ENCODE data around the gene INPP5F.
A peak's percentile ranks its signal among the peaks of the same experiment; 100 is the strongest.

INPP5F gene

DNA sequence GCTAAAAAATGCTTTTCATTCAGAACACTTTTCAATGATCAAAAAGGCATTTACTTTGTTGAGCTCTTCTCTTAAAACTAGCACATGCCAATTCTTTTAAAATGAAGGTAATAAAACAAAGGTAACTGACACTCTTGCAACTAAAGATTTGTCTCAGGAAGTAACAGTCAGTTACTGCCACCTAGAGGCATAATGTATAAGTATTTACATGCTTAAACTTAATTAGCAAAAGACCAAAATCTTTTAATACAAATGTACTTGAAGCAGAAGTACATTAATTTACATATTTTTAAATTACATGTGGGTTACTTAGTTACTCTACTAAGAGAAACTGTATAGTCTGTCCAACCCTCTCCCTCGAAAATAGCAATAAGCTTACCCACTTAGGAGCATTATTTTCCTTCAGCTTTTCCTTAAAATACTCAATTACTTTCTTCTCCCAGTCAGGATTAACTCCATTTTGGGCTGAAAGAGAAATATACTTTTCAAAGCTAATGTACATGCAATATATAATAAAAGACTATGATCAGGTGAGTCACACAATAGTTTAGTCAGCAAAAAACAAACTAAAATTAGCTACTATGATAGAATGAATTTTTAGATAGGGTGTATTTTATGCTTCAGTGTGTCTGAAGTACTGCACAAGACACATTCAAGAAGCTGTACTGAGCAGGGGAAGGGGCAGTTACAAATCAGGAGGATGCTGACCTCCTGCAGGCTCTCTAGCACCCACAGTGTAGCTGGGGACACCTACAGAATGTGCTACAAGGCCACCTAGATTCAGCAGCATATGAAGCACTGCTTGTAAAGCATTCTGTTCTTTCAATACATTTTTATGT is 133.8 kb downstream of the INPP5F start:
- CTCF ChIA-PET = interaction anchor here (0.6 to 2.7 kb wide), 16 partner anchors 10 to 661 kb away, joined by 3 to 17 read pairs (median 4); partner anchors contain the start of gene MCMBP
- POLR2A ChIA-PET = interaction anchor here (1.2 to 2.8 kb wide), 2 partner anchors 13 to 134 kb away, joined by 3 to 16 read pairs; partner anchors contain the start of genes INPP5F and MCMBP
- DNase-seq (ENCODE audit: extremely low spot score) = peak; percentile 28
- no peak for TF ChIP-seq FOXK2 (IDR thresholded peaks at IDR 0.05)
- TF ChIP-seq, protein P1, sequence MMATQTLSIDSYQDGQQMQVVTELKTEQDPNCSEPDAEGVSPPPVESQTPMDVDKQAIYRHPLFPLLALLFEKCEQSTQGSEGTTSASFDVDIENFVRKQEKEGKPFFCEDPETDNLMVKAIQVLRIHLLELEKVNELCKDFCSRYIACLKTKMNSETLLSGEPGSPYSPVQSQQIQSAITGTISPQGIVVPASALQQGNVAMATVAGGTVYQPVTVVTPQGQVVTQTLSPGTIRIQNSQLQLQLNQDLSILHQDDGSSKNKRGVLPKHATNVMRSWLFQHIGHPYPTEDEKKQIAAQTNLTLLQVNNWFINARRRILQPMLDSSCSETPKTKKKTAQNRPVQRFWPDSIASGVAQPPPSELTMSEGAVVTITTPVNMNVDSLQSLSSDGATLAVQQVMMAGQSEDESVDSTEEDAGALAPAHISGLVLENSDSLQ (IDR thresholded peaks at IDR 0.05) = peak; percentile 83

DNA sequence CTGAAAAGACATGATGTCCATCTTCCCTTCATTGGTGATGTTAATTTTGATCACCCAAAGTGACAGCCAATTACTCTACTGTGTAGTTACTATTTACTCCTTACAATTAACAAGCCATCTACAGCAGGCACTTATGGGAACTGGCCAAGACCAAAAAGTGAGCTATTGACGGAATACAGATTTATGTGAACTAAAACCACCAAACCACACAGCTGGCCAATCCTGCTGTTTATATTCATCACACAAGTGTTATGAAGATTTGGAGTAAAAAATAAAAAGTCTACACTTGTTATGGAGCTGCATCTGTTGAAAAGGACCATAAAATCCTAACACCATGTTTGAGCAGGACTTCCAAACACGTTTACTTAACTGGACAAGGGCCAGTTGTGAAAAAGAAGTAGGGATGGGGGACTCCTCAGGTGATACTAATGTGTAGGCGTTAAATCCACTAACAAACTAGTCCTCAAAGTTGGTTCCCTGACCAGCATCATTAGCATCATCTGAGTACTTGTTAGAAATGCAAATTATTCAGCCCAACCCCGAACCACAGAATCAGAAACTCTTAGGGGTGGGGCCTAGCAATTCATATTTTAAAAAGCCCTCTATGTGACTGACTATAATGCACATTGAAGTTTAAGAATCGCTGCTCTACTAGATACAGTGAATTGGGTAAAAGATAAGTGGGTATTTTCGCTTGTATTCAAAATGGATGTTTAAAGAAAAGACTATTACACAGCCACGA is 135.2 kb downstream of the INPP5F start:
- ChIA-PET CTCF (interaction anchor here (2.1 to 2.7 kb wide), 3 partner anchors 12 to 174 kb away, joined by 10 to 17 read pairs (median 16); partner anchors contain the start of gene MCMBP), POLR2A (interaction anchor here (2.8 kb wide), 1 partner anchor 11 kb away, joined by 16 read pairs; the partner anchor contains the start of gene MCMBP)
- DNase-seq (ENCODE audit: extremely low spot score) = no peak
- TF ChIP-seq L3MBTL2 (conservative IDR thresholded peaks at IDR 0.05) (no peak), ZNF384 (IDR thresholded peaks at IDR 0.05) (no peak)

DNA sequence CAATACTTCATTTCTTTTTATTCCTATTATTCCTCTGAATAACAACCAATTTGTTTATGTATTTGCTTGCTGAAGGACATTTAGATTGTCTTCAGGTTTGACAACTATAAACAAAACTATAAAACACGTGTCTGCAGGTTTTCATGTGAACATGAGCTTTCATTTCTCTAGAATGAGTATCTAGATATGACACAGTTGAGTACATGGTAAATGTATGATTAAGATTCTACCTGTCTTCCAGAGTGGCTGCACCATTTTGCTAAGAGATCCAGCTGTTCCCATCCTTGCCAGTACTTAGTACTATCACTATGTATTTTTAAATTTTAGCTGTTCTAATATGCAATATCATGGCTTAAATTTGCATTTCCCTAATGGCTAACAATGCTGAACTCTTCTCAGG is 136.7 kb downstream of the INPP5F start:
- ChIA-PET CTCF (no interaction called here), POLR2A (interaction anchor here (0.7 to 1.8 kb wide), 3 partner anchors 9 to 211 kb away, joined by 3 to 6 read pairs (median 6); partner anchors contain the start of genes BAG3 and MCMBP)
- TF ChIP-seq TARDBP (IDR thresholded peaks at IDR 0.05) (no peak), FOXA1 (IDR thresholded peaks at IDR 0.05) (no peak), BHLHE40 (IDR thresholded peaks at IDR 0.05; ENCODE audit: borderline replicate concordance) (no peak), SUZ12 (IDR thresholded peaks at IDR 0.05) (no peak), LEF1 (IDR thresholded peaks at IDR 0.05; ENCODE audit: borderline replicate concordance) (no peak), CTBP1 (IDR thresholded peaks at IDR 0.05; ENCODE audit: borderline replicate concordance) (no peak), NFRKB (IDR thresholded peaks at IDR 0.05) (no peak), FOXM1 (IDR thresholded peaks at IDR 0.05; ENCODE audit: borderline replicate concordance) (no peak), SP1 (IDR thresholded peaks at IDR 0.05) (no peak), ARNT (IDR thresholded peaks at IDR 0.05) (no peak), ELF4 (IDR thresholded peaks at IDR 0.05) (no peak), HDGF (IDR thresholded peaks at IDR 0.05; ENCODE audit: borderline replicate concordance) (no peak), ZNF384 (IDR thresholded peaks at IDR 0.05) (no peak), FOXK2 (IDR thresholded peaks at IDR 0.05) (no peak), L3MBTL2 (conservative IDR thresholded peaks at IDR 0.05) (no peak)
- TF ChIP-seq, protein P1 (IDR thresholded peaks at IDR 0.05) = no peak

DNA sequence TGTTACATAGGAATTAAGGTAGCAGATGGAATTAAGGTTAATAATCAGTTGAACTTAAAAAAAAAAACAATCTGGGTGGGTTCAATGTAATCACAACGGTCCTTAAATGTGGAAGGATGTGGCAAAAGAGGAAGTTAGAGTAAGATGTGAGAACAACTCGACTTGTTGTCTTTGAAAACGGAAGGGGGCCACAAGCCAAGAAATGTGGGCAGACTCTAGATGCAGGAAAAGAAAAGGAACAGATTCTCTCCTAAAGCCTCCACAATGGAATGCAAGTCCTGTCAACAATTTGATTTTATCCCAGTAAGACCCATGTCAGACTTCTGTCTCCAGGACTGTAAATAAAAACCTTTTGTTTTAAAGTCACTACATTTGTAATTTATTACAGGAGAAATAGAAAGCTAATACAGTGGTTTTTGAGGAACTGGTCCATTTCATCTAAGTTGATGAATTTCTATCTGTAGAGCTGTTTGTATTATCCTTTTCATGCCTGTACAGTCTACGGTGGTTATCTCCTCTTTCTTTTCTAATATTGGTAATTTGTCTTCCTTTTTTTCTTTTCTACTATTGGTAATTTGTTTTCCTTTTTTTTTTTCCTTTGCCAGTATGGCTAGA is 138.2 kb downstream of the INPP5F start:
- DNase-seq (ENCODE audit: extremely low spot score) = no peak
- ChIA-PET CTCF (interaction anchor here (0.6 to 1.2 kb wide), 2 partner anchors 113 to 683 kb away, joined by 3 to 4 read pairs; no protein-coding TSS in a partner anchor), POLR2A (interaction anchor here (1.8 kb wide), 1 partner anchor 7 kb away, joined by 6 read pairs; no protein-coding TSS in a partner anchor)
- TF ChIP-seq ARNT (IDR thresholded peaks at IDR 0.05) = no peak
- 0 out of 2 replicates have a peak, but pooled peaks have one; percentile 0 for TF ChIP-seq ZNF384 (IDR thresholded peaks at IDR 0.05)

More for the DNA sequence above, 136.7 kb downstream of the INPP5F start:
- no peak for DNase-seq (ENCODE audit: extremely low spot score)

DNA sequence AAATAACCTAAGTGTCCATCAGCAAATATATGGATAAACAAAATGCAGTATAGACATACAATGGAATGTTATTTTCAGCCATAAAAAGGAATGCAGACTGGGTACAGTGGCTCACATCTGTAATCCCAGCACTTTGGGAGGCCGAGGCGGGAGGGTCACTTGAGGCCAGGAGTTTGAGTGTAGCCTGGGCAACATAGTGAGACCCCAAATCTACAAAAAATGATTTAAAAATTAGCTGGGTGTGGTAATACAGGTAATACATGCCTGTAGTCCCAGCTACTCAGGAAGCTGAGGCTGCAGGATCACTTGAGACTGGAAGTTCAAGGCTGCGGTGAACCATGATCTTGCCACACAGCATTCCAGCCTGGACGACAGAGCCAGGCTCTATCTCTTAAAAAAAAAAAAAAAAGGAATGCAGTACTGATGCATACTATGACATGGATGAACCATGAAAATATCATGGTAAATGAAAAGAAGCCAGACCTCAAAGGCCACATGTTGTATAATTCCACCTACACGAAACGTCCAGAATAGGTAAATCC is 139.9 kb downstream of the INPP5F start:
- no peak for DNase-seq (ENCODE audit: extremely low spot score)
- ChIA-PET CTCF (no interaction called here), POLR2A (no interaction called here)
- TF ChIP-seq BHLHE40 (IDR thresholded peaks at IDR 0.05; ENCODE audit: borderline replicate concordance) = no peak
- TF ChIP-seq ZNF384 (IDR thresholded peaks at IDR 0.05) = no peak
- TF ChIP-seq LEF1 (IDR thresholded peaks at IDR 0.05; ENCODE audit: borderline replicate concordance) = no peak
- no peak for TF ChIP-seq ARNT (IDR thresholded peaks at IDR 0.05)
- TF ChIP-seq ELF4 (IDR thresholded peaks at IDR 0.05) = no peak
- no peak for TF ChIP-seq HDGF (IDR thresholded peaks at IDR 0.05; ENCODE audit: borderline replicate concordance)
- TF ChIP-seq SUZ12 (IDR thresholded peaks at IDR 0.05) = no peak
- no peak for TF ChIP-seq TARDBP (IDR thresholded peaks at IDR 0.05)
- no peak for TF ChIP-seq CTBP1 (IDR thresholded peaks at IDR 0.05; ENCODE audit: borderline replicate concordance)
- no peak for TF ChIP-seq NFRKB (IDR thresholded peaks at IDR 0.05)
- TF ChIP-seq FOXM1 (IDR thresholded peaks at IDR 0.05; ENCODE audit: borderline replicate concordance) = no peak
- TF ChIP-seq SP1 (IDR thresholded peaks at IDR 0.05) = no peak
- TF ChIP-seq FOXK2 (IDR thresholded peaks at IDR 0.05) = no peak
- TF ChIP-seq L3MBTL2 (conservative IDR thresholded peaks at IDR 0.05) = no peak
- TF ChIP-seq, protein P1 (IDR thresholded peaks at IDR 0.05) = no peak

Data from HEK293T (cell line).